GM19467 (cell line): ENCODE data around the gene FBXO27.
"Not testable (repeated sequence)": the region's sequence is repeated elsewhere in the genome, so short reads cannot be mapped to it uniquely, and the experiment has no call there.

Experiments
- ATAC-seq: cut with Tn5 transposase; IDR thresholded peaks from one replicate; pipeline ENCODE4 v1.9.1; 2021; ENCODE audit warnings: mild to moderate bottlenecking, moderate library complexity; ENCODE audit not compliant: unreplicated experiment

FBXO27 gene

GRCh38 chr19:38989066-38989605, 43.2 kb downstream of the FBXO27 start:
- ATAC-seq: no peak

GRCh38 chr19:38988627-38989026, 43.7 kb downstream of the FBXO27 start:
- not testable (repeated sequence) for ATAC-seq

- ATAC-seq: not testable (repeated sequence)
These were observed 44.6 kb downstream of the FBXO27 start for GRCh38 chr19:38987745-38988144.

- no peak for ATAC-seq
These were observed 47.1 kb downstream of the FBXO27 start for GRCh38 chr19:38985262-38985661.

DNA sequence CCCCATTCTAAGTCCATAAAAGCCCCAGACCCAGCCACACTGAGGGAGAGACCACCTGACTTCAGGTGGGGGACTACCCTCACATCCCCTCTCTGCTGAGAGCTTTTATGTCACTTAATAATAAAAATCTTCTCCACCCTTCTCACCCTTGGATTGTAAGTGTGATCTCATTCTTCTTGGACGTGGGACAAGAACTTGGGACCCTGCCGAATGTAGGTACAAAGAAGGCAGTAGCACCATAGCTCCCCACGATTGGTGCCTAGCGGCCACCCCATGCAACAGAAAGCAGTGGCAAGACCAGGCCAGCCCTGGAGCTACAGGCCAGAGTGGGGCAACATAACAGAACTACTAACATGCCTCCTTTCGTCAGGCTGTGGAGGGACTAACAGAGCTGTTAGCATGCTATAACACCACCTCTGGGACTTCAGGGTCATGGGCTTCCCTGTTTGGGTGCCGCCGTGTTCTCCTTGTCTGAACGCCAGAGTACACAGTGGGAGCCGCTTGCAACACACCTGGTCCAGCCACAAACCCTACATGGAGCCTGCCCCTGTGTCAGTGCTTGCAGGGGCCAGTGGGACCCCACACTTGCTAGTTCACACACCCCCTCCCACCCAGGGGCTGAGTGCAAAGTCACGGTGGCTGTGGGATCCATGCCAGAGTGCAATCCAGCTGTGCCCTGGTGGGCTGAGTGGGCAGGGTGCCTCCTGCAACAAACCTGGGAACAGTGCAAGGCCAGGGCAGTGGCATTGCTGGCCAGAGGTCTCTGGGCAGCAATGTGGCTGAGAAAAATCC, 51.6 kb downstream of the FBXO27 start:
- no peak for ATAC-seq

GRCh38 chr19:38979812-38980211, 52.5 kb downstream of the FBXO27 start:
- no peak for ATAC-seq

GRCh38 chr19:38978326-38978689, 54.0 kb downstream of the FBXO27 start:
- no peak for ATAC-seq

DNA sequence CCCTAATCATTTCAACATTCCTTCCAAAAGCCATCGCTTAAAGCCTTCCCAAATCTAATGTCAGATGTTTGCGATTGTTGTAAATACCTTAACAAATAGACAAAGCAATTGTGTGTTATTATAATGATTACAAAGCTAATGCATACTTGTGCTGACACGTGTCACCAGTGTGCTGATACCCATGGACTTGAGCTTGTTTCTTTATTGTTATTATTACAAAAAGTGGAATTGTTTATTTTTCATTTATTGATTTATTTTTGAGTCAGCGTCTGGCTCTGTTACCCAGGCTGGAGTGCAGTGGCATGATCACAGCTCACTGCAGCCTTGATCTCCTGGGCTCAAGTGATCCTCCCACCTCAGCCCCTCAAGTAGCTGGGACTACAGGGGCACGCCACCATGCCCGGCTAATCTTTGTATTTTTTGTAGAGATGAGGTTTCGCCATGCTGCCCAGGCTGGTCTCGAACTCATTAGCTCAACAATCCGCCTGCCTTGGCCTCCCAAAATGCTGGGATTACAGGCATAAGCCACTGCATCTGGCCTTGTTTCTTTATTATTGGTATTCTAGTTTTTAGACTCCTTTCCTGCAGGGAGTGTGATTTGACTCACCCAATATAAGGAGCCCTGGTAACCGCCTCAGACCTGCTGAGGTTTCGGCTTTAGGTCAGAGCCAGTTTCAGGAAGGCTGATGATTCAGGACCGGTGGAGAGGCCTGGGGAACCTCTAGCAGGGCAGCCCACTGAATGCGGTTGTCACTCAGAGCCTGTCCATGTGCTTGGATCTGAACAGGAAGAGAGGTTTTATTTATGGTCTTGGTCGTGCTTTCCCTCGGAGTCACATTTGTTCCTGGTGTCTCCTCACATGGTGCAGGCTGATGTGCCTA, 54.7 kb downstream of the FBXO27 start:
- peak; percentile 71 for ATAC-seq

DNA sequence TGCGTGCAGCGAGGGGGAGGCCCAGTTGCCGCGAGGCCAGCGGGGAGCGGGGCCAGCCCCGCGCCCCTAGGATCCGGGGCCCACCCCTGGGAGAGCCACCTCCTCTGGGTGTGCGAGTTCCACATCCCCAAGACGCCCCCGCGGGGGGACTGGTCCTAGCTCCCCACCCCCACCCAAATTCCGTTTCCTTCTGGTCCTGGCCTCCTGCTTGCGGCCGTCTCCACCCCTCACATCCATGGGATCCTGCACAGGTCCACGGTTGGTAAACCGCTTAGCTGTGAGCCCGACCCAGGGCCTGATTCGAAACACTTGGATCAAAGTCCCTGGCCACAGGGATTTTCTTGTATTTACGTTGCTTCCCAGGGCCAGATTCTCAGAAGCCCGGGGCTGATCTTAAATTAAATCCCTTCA, 56.5 kb downstream of the FBXO27 start:
- no peak for ATAC-seq

DNA sequence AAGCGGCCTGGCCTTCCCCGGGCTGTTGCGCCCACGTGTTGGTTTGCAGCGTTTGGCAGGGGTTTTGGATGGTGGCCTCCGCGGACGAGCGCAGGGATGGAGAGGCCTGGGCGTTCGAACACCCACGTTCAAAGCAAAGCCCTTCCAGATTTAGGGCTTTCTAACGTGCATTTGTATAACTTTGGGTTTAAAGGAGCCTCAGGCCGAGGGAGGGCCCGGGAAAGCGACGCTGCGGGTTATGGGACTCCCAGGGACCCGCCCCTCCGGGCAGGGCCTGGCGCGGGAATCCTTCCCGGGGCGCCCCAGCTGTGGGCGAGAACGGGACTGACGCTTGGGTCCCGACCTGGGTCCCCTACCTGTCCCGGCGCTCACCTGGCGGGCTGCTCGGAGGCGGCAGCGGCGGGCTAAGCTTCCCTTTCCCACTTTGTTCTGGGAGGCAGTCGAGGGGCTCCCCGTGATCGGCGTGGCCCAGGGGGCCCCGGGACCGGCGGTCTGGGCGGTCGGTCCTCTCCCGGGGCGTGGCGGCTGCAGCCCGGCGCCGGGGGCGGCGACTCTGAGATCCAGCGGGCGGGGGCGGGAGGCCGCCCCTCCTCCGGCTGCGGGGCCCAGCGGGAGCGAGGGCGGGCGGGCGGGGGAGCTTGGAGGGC, 57.0 kb downstream of the FBXO27 start, which contains the start of gene FBXO17:
Gene FBXO17 (minus strand): TSS at position 529 of the 647 bp plus-strand sequence. CDS start 25,423 bp downstream, outside the sequence.
- no peak for ATAC-seq

GRCh38 chr19:38974624-38975213, 57.6 kb downstream of the FBXO27 start:
- no peak for ATAC-seq
